ENCODE measurements around the gene LDLRAD1.

DNA sequence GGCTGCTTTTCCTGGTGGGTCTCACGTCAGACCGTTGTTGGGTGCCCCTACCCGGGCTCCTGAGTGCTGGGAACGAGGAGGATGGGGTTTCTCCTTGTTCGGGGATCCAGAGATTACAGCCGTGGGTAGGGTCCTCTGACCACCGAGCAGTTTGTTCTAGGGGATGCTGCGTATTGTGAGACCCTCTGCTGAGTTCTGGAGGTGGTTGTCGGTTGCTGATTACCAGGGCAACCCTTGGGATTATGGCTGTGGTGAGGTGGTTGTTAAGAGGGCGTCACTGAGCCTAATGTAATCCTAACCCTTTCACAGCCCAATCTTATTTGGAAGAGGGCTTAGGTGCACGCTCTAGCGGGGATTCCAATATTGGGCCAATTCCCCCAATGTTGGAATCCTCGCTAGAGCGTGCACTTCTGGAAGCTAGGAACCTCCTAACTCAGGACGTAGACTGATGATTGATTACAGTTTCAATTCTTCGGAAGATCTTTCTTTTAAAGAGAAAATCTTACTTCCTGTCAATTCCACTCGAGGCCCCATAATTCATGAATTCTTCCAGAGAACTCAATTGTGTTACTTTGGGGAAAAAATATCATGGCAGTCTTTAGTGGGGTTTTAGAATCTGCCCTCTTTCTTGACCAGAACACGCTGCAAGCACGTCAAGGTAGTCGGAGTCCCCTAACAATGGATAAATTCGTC lies 35.9 kb upstream of the LDLRAD1 start:
- TF ChIP-seq ARNT (IDR thresholded peaks at IDR 0.05): no peak
- no peak for TF ChIP-seq BHLHE40 (IDR thresholded peaks at IDR 0.05; ENCODE audit: borderline replicate concordance)
- no peak for TF ChIP-seq FOXM1 (IDR thresholded peaks at IDR 0.05; ENCODE audit: borderline replicate concordance)
- TF ChIP-seq L3MBTL2 (conservative IDR thresholded peaks at IDR 0.05): 0 out of 2 replicates have a peak, but pooled peaks have one; percentile 8
- TF ChIP-seq NFRKB (IDR thresholded peaks at IDR 0.05): no peak
- no peak for TF ChIP-seq SUZ12 (IDR thresholded peaks at IDR 0.05)
- TF ChIP-seq HDGF (IDR thresholded peaks at IDR 0.05; ENCODE audit: borderline replicate concordance): no peak
- no peak for TF ChIP-seq TARDBP (IDR thresholded peaks at IDR 0.05)
- TF ChIP-seq ZNF384 (IDR thresholded peaks at IDR 0.05): no peak
- no peak for TF ChIP-seq FOXA1 (IDR thresholded peaks at IDR 0.05)
- TF ChIP-seq SP1 (IDR thresholded peaks at IDR 0.05): no peak
- no peak for TF ChIP-seq ELF4 (IDR thresholded peaks at IDR 0.05)
- no peak for TF ChIP-seq PKNOX1 (IDR thresholded peaks at IDR 0.05)
